ENCODE measurements around the gene ABCC2.

GRCh38 chr10:99841746-99842145, 59.3 kb downstream of the ABCC2 start:
- TF ChIP-seq, protein P1, sequence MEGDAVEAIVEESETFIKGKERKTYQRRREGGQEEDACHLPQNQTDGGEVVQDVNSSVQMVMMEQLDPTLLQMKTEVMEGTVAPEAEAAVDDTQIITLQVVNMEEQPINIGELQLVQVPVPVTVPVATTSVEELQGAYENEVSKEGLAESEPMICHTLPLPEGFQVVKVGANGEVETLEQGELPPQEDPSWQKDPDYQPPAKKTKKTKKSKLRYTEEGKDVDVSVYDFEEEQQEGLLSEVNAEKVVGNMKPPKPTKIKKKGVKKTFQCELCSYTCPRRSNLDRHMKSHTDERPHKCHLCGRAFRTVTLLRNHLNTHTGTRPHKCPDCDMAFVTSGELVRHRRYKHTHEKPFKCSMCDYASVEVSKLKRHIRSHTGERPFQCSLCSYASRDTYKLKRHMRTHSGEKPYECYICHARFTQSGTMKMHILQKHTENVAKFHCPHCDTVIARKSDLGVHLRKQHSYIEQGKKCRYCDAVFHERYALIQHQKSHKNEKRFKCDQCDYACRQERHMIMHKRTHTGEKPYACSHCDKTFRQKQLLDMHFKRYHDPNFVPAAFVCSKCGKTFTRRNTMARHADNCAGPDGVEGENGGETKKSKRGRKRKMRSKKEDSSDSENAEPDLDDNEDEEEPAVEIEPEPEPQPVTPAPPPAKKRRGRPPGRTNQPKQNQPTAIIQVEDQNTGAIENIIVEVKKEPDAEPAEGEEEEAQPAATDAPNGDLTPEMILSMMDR (conservative IDR thresholded peaks at IDR 0.05; ENCODE audit: low read depth in 2 of 2): no peak
- TF ChIP-seq POLR2AphosphoS5 (IDR thresholded peaks at IDR 0.05; ENCODE audit: low read depth) (no peak), EZH2 (IDR thresholded peaks at IDR 0.05; ENCODE audit: low read depth, unreplicated experiment) (no peak), EZH2phosphoT487 (IDR thresholded peaks at IDR 0.05; ENCODE audit: unreplicated experiment) (no peak), ZNF462 (CRISPR knock-in tag; IDR thresholded peaks at IDR 0.05) (no peak), CREB1 (CRISPR knock-in tag; IDR thresholded peaks at IDR 0.05; ENCODE audit: low read depth) (no peak), NANOG (IDR thresholded peaks at IDR 0.05; ENCODE audit: borderline replicate concordance) (no peak), ZNF114 (CRISPR knock-in tag; IDR thresholded peaks at IDR 0.05) (no peak), JUNB (IDR thresholded peaks at IDR 0.05; ENCODE audit: unreplicated experiment) (no peak), ZNF331 (CRISPR knock-in tag; IDR thresholded peaks at IDR 0.05; ENCODE audit: low read depth) (no peak), STAT1 (IDR thresholded peaks at IDR 0.05; ENCODE audit: unreplicated experiment) (no peak)
- TF ChIP-seq, protein P2, sequence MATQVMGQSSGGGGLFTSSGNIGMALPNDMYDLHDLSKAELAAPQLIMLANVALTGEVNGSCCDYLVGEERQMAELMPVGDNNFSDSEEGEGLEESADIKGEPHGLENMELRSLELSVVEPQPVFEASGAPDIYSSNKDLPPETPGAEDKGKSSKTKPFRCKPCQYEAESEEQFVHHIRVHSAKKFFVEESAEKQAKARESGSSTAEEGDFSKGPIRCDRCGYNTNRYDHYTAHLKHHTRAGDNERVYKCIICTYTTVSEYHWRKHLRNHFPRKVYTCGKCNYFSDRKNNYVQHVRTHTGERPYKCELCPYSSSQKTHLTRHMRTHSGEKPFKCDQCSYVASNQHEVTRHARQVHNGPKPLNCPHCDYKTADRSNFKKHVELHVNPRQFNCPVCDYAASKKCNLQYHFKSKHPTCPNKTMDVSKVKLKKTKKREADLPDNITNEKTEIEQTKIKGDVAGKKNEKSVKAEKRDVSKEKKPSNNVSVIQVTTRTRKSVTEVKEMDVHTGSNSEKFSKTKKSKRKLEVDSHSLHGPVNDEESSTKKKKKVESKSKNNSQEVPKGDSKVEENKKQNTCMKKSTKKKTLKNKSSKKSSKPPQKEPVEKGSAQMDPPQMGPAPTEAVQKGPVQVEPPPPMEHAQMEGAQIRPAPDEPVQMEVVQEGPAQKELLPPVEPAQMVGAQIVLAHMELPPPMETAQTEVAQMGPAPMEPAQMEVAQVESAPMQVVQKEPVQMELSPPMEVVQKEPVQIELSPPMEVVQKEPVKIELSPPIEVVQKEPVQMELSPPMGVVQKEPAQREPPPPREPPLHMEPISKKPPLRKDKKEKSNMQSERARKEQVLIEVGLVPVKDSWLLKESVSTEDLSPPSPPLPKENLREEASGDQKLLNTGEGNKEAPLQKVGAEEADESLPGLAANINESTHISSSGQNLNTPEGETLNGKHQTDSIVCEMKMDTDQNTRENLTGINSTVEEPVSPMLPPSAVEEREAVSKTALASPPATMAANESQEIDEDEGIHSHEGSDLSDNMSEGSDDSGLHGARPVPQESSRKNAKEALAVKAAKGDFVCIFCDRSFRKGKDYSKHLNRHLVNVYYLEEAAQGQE (IDR thresholded peaks at IDR 0.05; ENCODE audit: unreplicated experiment): no peak

Data from GM23338 (cell line).